GM23338 (cell line): Measurements from ENCODE around the gene CACNA1G. TPM values are rescaled to one million over a fixed set of nuclear protein-coding genes. Genes with fewer than 3 reads are reported as not detected.

Experiments
- ATAC-seq: fragments of 200-7000 bp; cut with Tn5 transposase; 3 replicates; pipeline ENCODE4 v1.9.1; 2020
- DNase-seq: peaks from one replicate; pipeline ENCODE4 v3.0.0-alpha.2; 2015; ENCODE audit warnings: low spot score
- H2AFZ ChIP-seq: fragments of 200-600 bp; sonication (generic); 2 replicates; pipeline ENCODE4 v1.8.0; 2016; ENCODE audit warnings: antibody characterized with exemption, mild to moderate bottlenecking, moderate library complexity
- H3F3A ChIP-seq: fragments of 200-600 bp; sonication (generic); replicated peaks from 2 replicates; pipeline ENCODE4 v1.8.0; 2017; ENCODE audit warnings: antibody characterized with exemption, mixed run types, low read depth
- H3K27ac ChIP-seq: fragments of 200-600 bp; sonication (generic); 2 replicates; pipeline ENCODE4 v1.6.1; 2016; ENCODE audit warnings: low read depth
- H3K27me3 ChIP-seq: fragments of 200-600 bp; sonication (generic); 2 replicates; pipeline ENCODE4 v1.8.0; 2016; ENCODE audit warnings: mild to moderate bottlenecking, mixed run types, moderate library complexity; ENCODE audit not compliant: insufficient read depth
- H3K36me3 ChIP-seq: fragments of 200-600 bp; sonication (generic); 2 replicates; pipeline ENCODE4 v1.8.0; 2016; ENCODE audit warnings: mild to moderate bottlenecking; ENCODE audit not compliant: insufficient read depth
- H3K4me1 ChIP-seq: fragments of 200-600 bp; sonication (generic); 2 replicates; pipeline ENCODE4 v1.8.0; 2016; ENCODE audit warnings: mild to moderate bottlenecking, moderate library complexity; ENCODE audit not compliant: insufficient read depth
- H3K4me2 ChIP-seq: fragments of 200-600 bp; sonication (generic); 2 replicates; pipeline ENCODE4 v1.7.1; 2017; ENCODE audit warnings: mixed run types
- H3K4me3 ChIP-seq: fragments of 200-600 bp; sonication (generic); 2 replicates; pipeline ENCODE4 v1.6.1; 2016; ENCODE audit warnings: mixed run types
- H3K79me2 ChIP-seq: fragments of 200-600 bp; sonication (generic); replicated peaks from 2 replicates; pipeline ENCODE4 v1.8.0; 2017; ENCODE audit warnings: mild to moderate bottlenecking; ENCODE audit not compliant: insufficient read depth
- H3K9me2 ChIP-seq: fragments of 200-600 bp; sonication (generic); 2 replicates; pipeline ENCODE4 v1.8.0; 2017; ENCODE audit not compliant: insufficient read depth
- H4K20me1 ChIP-seq: fragments of 200-600 bp; sonication (generic); replicated peaks from 2 replicates; pipeline ENCODE4 v1.8.0; 2017; ENCODE audit warnings: mild to moderate bottlenecking; ENCODE audit not compliant: insufficient read depth
- H3K27ac Mint-ChIP-seq: 2 replicates; pipeline ENCODE4 v1.8.0; 2020; ENCODE audit warnings: inconsistent platforms, mild to moderate bottlenecking, moderate library complexity, mixed read lengths
- H3K27me3 Mint-ChIP-seq: 3 replicates; pipeline ENCODE4 v1.8.0; 2022; ENCODE audit warnings: low read depth, mild to moderate bottlenecking, moderate library complexity, mixed read lengths, inconsistent platforms; ENCODE audit not compliant: insufficient read depth, poor library complexity
- H3K36me3 Mint-ChIP-seq: 3 replicates; pipeline ENCODE4 v1.8.0; 2021; ENCODE audit warnings: low read depth, mild to moderate bottlenecking, inconsistent platforms, moderate library complexity, mixed read lengths
- H3K4me1 Mint-ChIP-seq: 3 replicates; pipeline ENCODE4 v1.8.0; 2020; ENCODE audit warnings: mild to moderate bottlenecking, inconsistent platforms, mixed read lengths
- H3K4me3 Mint-ChIP-seq: 3 replicates; pipeline ENCODE4 v1.8.0; 2021; ENCODE audit warnings: moderate library complexity, mild to moderate bottlenecking, inconsistent platforms, mixed read lengths
- H3K9me3 Mint-ChIP-seq: 3 replicates; pipeline ENCODE4 v1.8.0; 2020; ENCODE audit warnings: moderate library complexity, mild to moderate bottlenecking, inconsistent platforms, mixed read lengths
- EZH2 ChIP-seq: fragments of 200-600 bp; sonication (generic); IDR thresholded peaks from one replicate; pipeline ENCODE4 v1.8.0; 2017; ENCODE audit warnings: antibody characterized with exemption, mild to moderate bottlenecking, low read depth; ENCODE audit not compliant: unreplicated experiment
- EZH2phosphoT487 ChIP-seq: fragments of 200-600 bp; sonication (generic); IDR thresholded peaks from one replicate; pipeline ENCODE4 v1.8.1; 2018; ENCODE audit warnings: antibody characterized with exemption; ENCODE audit not compliant: unreplicated experiment
- JUNB ChIP-seq: IDR thresholded peaks from one replicate; pipeline ENCODE4 v1.6.1; 2016; ENCODE audit warnings: antibody characterized with exemption; ENCODE audit not compliant: unreplicated experiment
- POLR2AphosphoS5 ChIP-seq: IDR thresholded peaks from 2 replicates; pipeline ENCODE4 v1.6.1; 2016; ENCODE audit warnings: antibody characterized with exemption, low read depth
- STAT1 ChIP-seq: IDR thresholded peaks from one replicate; pipeline ENCODE4 v1.6.1; 2016; ENCODE audit warnings: antibody characterized with exemption; ENCODE audit not compliant: unreplicated experiment
- ZNF114 ChIP-seq: fragments of 250-450 bp; sonication (Bioruptor Pico); IDR thresholded peaks from 2 replicates; pipeline ENCODE4 v1.5.0; 2020; ENCODE audit warnings: mild to moderate bottlenecking, moderate library complexity
- polyA plus RNA-seq: library from polyadenylated mRNA; unstranded; fragments of >200 nt; fragmentation: Nextera tagmentation; extraction: Ambion mirVana; gene quantifications from 2 replicates; pipeline ENCODE4 v1.2.1, GENCODE V29; 2016
- total RNA-seq: library from RNA; depleted of rRNA; stranded (reverse); fragments of >200 nt; shearing (Covaris generic); gene quantifications from 2 replicates; pipeline ENCODE4 v1.2.3, GENCODE V29; 2014
- TF ChIP-seq, protein P1 (sequence below), 2 experiments: fragments of 200-600 bp in 1 of 2; sonication (generic) in 1 of 2; conservative IDR thresholded peaks; 2 replicates each; pipeline versions ENCODE4 v1.5.1 to v1.6.1; 2016 to 2017; ENCODE audit warnings: antibody characterized with exemption in 2 of 2, low read depth in 2 of 2, mild to moderate bottlenecking in 2 of 2, moderate library complexity in 1 of 2
- TF ChIP-seq, protein P2 (sequence below): fragments of 250-450 bp; sonication (Bioruptor Pico); IDR thresholded peaks from 2 replicates; pipeline ENCODE4 v1.5.0; 2020; ENCODE audit warnings: mild to moderate bottlenecking, moderate library complexity

Gene CACNA1G
- total and polyA plus RNA-seq, 2 experiments from 2014 or later = 1.4 to 5.1 TPM

GRCh38 chr17:50566886-50567285 is 6.4 kb downstream of the CACNA1G start (continued):
- no peak for TF ChIP-seq JUNB
- TF ChIP-seq EZH2phosphoT487 = no peak
- TF ChIP-seq STAT1 = no peak

GRCh38 chr17:50568659-50569058 is 8.1 kb downstream of the CACNA1G start:
- Histone ChIP-seq H3F3A (no peaks in the 10 kb centered on the region), H3K4me1 (peaks cover 12% of the 10 kb centered on the region), H3K4me2 (no peak overlapping the region), H3K9me2 (no peaks in the 10 kb centered on the region), H4K20me1 (no peaks in the 10 kb centered on the region; the same call in 1 of the 2 replicates), H3K79me2 (no peaks in the 10 kb centered on the region), H3K27me3 (peaks cover 39% of the 10 kb centered on the region), H3K36me3 (no peaks in the 10 kb centered on the region), H3K27ac (no peak overlapping the region), H3K4me3 (no peak overlapping the region), H2AFZ (no peak overlapping the region)
- peaks cover 53% of the 10 kb centered on the region for H3K4me1 Mint-ChIP-seq
- DNase-seq (no peak), ATAC-seq (no peak)
- no peak for TF ChIP-seq POLR2AphosphoS5
- TF ChIP-seq ZNF114 (CRISPR knock-in tag) = no peak
- TF ChIP-seq, protein P1, sequence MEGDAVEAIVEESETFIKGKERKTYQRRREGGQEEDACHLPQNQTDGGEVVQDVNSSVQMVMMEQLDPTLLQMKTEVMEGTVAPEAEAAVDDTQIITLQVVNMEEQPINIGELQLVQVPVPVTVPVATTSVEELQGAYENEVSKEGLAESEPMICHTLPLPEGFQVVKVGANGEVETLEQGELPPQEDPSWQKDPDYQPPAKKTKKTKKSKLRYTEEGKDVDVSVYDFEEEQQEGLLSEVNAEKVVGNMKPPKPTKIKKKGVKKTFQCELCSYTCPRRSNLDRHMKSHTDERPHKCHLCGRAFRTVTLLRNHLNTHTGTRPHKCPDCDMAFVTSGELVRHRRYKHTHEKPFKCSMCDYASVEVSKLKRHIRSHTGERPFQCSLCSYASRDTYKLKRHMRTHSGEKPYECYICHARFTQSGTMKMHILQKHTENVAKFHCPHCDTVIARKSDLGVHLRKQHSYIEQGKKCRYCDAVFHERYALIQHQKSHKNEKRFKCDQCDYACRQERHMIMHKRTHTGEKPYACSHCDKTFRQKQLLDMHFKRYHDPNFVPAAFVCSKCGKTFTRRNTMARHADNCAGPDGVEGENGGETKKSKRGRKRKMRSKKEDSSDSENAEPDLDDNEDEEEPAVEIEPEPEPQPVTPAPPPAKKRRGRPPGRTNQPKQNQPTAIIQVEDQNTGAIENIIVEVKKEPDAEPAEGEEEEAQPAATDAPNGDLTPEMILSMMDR (conservative IDR thresholded peaks at IDR 0.05; ENCODE audit: low read depth in 2 of 2) = no peak
- TF ChIP-seq, protein P2, sequence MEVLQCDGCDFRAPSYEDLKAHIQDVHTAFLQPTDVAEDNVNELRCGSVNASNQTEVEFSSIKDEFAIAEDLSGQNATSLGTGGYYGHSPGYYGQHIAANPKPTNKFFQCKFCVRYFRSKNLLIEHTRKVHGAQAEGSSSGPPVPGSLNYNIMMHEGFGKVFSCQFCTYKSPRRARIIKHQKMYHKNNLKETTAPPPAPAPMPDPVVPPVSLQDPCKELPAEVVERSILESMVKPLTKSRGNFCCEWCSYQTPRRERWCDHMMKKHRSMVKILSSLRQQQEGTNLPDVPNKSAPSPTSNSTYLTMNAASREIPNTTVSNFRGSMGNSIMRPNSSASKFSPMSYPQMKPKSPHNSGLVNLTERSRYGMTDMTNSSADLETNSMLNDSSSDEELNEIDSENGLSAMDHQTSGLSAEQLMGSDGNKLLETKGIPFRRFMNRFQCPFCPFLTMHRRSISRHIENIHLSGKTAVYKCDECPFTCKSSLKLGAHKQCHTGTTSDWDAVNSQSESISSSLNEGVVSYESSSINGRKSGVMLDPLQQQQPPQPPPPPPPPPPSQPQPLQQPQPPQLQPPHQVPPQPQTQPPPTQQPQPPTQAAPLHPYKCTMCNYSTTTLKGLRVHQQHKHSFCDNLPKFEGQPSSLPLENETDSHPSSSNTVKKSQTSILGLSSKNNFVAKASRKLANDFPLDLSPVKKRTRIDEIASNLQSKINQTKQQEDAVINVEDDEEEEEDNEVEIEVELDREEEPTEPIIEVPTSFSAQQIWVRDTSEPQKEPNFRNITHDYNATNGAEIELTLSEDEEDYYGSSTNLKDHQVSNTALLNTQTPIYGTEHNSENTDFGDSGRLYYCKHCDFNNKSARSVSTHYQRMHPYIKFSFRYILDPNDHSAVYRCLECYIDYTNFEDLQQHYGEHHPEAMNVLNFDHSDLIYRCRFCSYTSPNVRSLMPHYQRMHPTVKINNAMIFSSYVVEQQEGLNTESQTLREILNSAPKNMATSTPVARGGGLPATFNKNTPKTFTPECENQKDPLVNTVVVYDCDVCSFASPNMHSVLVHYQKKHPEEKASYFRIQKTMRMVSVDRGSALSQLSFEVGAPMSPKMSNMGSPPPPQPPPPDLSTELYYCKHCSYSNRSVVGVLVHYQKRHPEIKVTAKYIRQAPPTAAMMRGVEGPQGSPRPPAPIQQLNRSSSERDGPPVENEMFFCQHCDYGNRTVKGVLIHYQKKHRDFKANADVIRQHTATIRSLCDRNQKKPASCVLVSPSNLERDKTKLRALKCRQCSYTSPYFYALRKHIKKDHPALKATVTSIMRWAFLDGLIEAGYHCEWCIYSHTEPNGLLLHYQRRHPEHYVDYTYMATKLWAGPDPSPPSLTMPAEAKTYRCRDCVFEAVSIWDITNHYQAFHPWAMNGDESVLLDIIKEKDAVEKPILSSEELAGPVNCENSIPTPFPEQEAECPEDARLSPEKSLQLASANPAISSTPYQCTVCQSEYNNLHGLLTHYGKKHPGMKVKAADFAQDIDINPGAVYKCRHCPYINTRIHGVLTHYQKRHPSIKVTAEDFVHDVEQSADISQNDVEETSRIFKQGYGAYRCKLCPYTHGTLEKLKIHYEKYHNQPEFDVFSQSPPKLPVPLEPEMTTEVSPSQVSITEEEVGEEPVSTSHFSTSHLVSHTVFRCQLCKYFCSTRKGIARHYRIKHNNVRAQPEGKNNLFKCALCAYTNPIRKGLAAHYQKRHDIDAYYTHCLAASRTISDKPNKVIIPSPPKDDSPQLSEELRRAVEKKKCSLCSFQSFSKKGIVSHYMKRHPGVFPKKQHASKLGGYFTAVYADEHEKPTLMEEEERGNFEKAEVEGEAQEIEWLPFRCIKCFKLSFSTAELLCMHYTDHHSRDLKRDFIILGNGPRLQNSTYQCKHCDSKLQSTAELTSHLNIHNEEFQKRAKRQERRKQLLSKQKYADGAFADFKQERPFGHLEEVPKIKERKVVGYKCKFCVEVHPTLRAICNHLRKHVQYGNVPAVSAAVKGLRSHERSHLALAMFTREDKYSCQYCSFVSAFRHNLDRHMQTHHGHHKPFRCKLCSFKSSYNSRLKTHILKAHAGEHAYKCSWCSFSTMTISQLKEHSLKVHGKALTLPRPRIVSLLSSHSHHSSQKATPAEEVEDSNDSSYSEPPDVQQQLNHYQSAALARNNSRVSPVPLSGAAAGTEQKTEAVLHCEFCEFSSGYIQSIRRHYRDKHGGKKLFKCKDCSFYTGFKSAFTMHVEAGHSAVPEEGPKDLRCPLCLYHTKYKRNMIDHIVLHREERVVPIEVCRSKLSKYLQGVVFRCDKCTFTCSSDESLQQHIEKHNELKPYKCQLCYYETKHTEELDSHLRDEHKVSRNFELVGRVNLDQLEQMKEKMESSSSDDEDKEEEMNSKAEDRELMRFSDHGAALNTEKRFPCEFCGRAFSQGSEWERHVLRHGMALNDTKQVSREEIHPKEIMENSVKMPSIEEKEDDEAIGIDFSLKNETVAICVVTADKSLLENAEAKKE (CRISPR knock-in tag) = no peak
- TF ChIP-seq EZH2 = no peak
- H3K27ac Mint-ChIP-seq = no peak overlapping the region
- no peak overlapping the region for H3K4me3 Mint-ChIP-seq
- peaks cover 45% of the 10 kb centered on the region for H3K27me3 Mint-ChIP-seq
- H3K36me3 Mint-ChIP-seq = no peaks in the 10 kb centered on the region; the same call in 2 of the 3 replicates
- no peaks in the 10 kb centered on the region for H3K9me3 Mint-ChIP-seq
